NB4 (cell line): ENCODE results near the gene LRRC4.

Experiments used
- CTCF ChIP-seq: IDR thresholded peaks from one replicate; pipeline ENCODE4 v1.5.1; 2012; ENCODE audit warnings: low read depth, low read length
- TF ChIP-seq, protein P1 (sequence below): IDR thresholded peaks from 2 replicates; pipeline ENCODE4 v1.6.1; 2011; ENCODE audit warnings: low read depth, low read length

DNA sequence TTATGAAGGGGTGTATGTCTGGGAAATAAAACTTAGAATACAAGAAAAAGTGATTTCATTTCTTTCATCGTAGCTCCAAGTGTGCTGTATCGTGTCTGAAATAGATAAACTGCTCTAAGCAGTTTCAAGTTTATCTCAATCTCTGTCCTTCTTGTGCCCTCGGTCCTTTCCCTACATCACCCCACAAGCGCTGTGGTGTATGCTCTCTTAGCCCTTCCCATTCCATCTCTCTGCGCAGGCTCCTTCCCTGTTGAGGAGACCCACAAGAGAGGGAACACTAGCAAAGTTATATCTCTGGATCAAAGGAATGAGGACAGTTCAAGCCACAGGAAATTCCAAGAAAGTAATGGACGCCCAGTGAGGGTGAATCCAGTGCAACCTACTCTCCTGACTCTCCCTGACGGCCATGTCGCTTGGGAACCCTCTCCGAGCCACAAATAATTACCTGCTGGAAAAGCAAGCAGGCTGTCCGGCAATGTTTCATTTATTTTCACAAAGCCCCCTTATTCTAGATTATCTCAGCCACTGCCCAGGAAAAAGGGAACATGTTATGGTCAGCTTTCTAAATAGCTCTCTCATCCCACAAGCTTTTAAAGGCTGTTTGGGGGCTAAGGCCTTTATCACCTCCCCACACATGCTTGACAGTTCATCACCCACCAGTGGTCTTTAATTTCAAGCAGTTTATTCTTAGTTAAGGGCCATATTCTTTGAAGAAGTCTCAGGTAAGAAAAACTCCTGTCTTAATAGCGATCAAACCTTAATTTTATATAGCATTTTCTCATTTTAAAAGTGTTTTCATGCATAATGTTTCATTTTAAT, 34.8 kb downstream of the LRRC4 start:
- TF ChIP-seq CTCF = no peak
- TF ChIP-seq, protein P1, sequence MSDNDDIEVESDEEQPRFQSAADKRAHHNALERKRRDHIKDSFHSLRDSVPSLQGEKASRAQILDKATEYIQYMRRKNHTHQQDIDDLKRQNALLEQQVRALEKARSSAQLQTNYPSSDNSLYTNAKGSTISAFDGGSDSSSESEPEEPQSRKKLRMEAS = no peak
